NT2/D1 (cell line): ENCODE data around the gene KLHL29.

Experiments
- DNase-seq: peaks from one replicate; pipeline ENCODE4 v3.0.0-alpha.2; 2011; ENCODE audit warnings: low read depth, low spot score
- H3K27me3 ChIP-seq: 2 replicates; pipeline ENCODE4 v1.6.0; 2011; ENCODE audit warnings: mild to moderate bottlenecking; ENCODE audit not compliant: insufficient read length, insufficient read depth
- H3K36me3 ChIP-seq: 2 replicates; pipeline ENCODE4 v1.6.1; 2011; ENCODE audit warnings: mild to moderate bottlenecking, low read length, mixed read lengths; ENCODE audit not compliant: insufficient read depth, insufficient read length
- H3K4me1 ChIP-seq: 2 replicates; pipeline ENCODE4 v1.5.1; 2011; ENCODE audit not compliant: insufficient read depth, insufficient read length
- H3K4me3 ChIP-seq: 2 replicates; pipeline ENCODE4 v1.5.1; 2011; ENCODE audit warnings: low read depth; ENCODE audit not compliant: insufficient read length
- H3K9ac ChIP-seq: 2 replicates; pipeline ENCODE4 v1.6.0; 2011; ENCODE audit warnings: low read depth; ENCODE audit not compliant: insufficient read length
- H3K9me3 ChIP-seq: 2 replicates; pipeline ENCODE4 v1.5.1; 2011; ENCODE audit warnings: mild to moderate bottlenecking, low read length; ENCODE audit not compliant: insufficient read depth
- SUZ12 ChIP-seq: IDR thresholded peaks from 2 replicates; pipeline ENCODE4 v1.6.1; 2011; ENCODE audit not compliant: insufficient read length, insufficient read depth; ENCODE audit errors: extremely low read depth
- YY1 ChIP-seq: IDR thresholded peaks from 2 replicates; pipeline ENCODE4 v1.6.1; 2011; ENCODE audit not compliant: insufficient read length, insufficient read depth
- ZNF274 ChIP-seq: IDR thresholded peaks from 2 replicates; pipeline ENCODE4 v1.6.1; 2011; ENCODE audit warnings: mild to moderate bottlenecking, low read depth, low read length

The KLHL29 gene

DNA sequence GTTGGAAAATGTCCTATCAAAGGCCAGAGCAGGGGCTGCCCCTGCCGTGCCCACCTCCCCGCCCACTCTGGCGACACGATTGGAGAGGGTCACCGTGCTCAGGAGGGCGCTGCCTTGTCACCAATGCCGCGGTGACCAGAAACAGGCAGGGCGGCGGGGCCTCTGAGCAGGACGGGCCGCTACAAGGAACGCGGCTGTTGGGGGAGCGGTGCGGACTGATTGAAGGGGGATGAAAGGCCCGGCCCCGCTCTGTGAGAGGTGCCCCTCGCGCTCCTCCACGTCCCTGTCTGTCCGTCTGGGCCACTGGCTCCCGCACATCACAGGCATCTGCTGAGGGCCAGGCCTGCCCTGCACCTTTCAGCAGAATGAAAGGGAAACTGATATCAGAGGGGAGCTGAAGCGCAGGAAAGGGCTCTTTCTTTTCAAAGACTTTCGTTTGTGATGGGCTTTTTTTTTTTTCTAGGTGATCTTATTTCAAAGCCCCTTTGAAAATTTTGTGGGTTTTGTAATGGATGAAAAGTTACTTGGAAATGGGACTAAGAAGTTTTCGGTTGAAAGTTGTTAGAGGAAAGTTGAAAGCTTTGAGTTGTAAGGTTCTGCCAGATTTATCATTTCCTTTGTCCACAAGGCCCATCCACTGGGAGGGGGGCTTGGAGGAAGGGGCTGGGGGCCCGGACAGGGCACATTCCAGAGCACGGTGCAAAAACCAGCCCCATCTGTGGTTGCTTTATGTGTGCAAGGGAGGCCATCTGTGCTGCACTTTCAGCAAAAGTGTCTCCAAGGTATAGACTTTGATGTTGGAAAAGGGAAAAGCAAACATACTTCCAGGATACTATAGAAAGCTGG, 244.2 kb downstream of the KLHL29 start:
- Histone ChIP-seq H3K9ac (no peak overlapping the region), H3K27me3 (no peaks in the 10 kb centered on the region), H3K9me3 (peaks cover 7% of the 10 kb centered on the region; the same call in 1 of the 2 replicates), H3K4me3 (no peak overlapping the region), H3K36me3 (no peaks in the 10 kb centered on the region), H3K4me1 (peaks cover 4% of the 10 kb centered on the region)
- TF ChIP-seq SUZ12 = no peak
- DNase-seq = no peak

DNA sequence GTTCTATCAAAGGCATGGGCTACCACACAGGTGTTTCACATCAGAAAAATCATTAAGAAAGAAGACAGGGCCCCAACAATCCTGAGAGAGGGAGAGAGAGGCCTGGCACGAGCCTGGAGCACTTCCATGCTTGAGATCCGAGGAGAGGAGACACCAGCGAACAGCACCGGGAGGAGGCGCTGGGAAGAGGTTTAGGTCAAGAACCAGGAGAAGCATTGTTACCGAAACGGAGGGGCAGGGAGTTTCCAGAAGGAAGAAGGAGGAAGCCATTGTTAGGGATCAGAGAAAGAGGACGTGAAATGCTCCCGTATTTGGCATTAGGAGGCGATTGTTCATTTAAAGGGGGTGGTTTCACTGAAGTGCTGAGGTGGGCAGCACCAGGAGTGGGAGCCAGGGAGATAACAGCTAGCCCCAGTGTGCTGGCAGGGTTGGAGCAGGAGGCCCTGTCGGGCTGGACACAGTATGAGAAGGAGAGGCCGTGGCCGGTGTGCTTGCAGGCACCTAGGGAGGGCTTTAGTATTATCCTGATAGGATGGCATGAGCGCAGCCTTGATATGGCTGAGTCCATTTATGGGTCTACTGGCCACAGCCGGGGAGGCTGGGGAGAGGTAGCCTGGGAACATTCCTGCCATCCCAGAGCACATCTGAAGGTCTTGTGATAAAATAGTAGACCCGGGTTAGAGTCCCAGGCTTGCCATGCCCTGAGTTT, 244.9 kb downstream of the KLHL29 start:
- no peak for TF ChIP-seq YY1
- no peak for TF ChIP-seq ZNF274
- TF ChIP-seq SUZ12 = no peak
- peaks cover 4% of the 10 kb centered on the region for H3K4me1 ChIP-seq
- no peak for DNase-seq
- H3K4me3 ChIP-seq = no peak overlapping the region
- no peak overlapping the region for H3K9ac ChIP-seq
- no peaks in the 10 kb centered on the region for H3K27me3 ChIP-seq
- H3K36me3 ChIP-seq = no peaks in the 10 kb centered on the region
- H3K9me3 ChIP-seq = no peaks in the 10 kb centered on the region

DNA sequence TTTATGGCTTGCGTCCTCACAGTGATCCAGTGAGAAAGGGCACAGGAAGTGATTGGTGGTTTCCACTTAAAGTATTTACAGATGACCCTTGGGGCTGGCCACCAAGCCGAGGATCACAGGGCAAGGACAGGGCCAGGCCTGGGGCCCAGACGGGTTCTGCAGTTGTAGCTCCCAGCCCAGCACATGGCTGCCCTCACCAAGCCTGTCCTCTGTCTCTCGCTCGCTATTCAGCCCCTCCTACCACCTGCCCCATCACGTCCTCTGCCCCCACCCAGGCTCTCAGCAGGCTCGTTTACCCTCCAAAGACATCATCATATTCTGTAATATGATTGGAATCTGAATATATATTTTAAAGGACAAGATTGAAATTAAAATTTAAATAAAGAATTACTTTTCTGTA, 246.0 kb downstream of the KLHL29 start:
- H3K9ac ChIP-seq = no peak overlapping the region
- peaks cover 4% of the 10 kb centered on the region for H3K4me1 ChIP-seq
- H3K4me3 ChIP-seq = no peak overlapping the region

GRCh38 chr2:23631389-23631788, 246.4 kb downstream of the KLHL29 start:
- Histone ChIP-seq H3K4me3 (no peak overlapping the region), H3K4me1 (peaks cover 4% of the 10 kb centered on the region), H3K27me3 (no peaks in the 10 kb centered on the region), H3K9me3 (no peaks in the 10 kb centered on the region), H3K9ac (no peak overlapping the region), H3K36me3 (no peaks in the 10 kb centered on the region)
- no peak for DNase-seq
- no peak for TF ChIP-seq YY1
- TF ChIP-seq SUZ12 = no peak
- no peak for TF ChIP-seq ZNF274

More for the DNA sequence above, 246.0 kb downstream of the KLHL29 start:
- Histone ChIP-seq H3K9me3 (no peaks in the 10 kb centered on the region), H3K27me3 (no peaks in the 10 kb centered on the region), H3K36me3 (no peaks in the 10 kb centered on the region)
- TF ChIP-seq YY1 = no peak
- TF ChIP-seq ZNF274 = no peak
- no peak for TF ChIP-seq SUZ12
- DNase-seq = no peak

GRCh38 chr2:23632386-23632785, 247.4 kb downstream of the KLHL29 start:
- Histone ChIP-seq H3K4me3 (no peak overlapping the region), H3K27me3 (no peaks in the 10 kb centered on the region), H3K9me3 (no peaks in the 10 kb centered on the region), H3K4me1 (peaks cover 5% of the 10 kb centered on the region), H3K36me3 (no peaks in the 10 kb centered on the region), H3K9ac (no peak overlapping the region)
- DNase-seq = no peak
- TF ChIP-seq SUZ12 (no peak), ZNF274 (no peak), YY1 (no peak)

DNA sequence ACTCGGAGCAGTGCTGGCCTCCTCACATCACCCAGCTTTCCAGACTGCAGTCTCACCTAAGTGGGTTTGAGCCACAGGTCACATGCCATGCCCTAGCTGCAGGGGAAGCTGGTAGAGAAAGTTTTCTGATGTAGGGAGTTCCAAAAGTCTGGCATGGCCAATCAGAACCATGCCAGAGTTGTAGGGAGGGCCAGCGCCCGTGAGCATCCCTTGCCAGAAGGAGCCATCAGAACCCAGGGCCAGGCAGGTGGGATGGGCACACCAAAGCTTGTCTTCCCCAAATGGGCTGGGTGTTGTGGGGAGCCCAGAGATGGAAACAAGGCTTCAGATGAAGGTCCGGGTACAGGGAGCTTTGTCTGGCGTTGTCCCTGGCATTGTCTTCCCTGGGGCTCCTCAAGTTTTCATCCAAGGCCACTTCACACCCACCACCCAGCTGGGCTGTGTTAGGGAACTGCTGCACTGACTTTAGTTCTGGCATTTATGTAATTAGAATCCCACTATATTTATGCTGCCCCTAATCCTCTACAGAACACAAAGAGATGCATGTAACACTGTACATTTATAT, 247.9 kb downstream of the KLHL29 start:
- DNase-seq = no peak
- no peak overlapping the region for H3K4me3 ChIP-seq
- peaks cover 9% of the 10 kb centered on the region for H3K4me1 ChIP-seq
- no peak for TF ChIP-seq YY1
- no peaks in the 10 kb centered on the region for H3K27me3 ChIP-seq
- H3K9ac ChIP-seq = no peak overlapping the region
- no peaks in the 10 kb centered on the region for H3K36me3 ChIP-seq
- no peaks in the 10 kb centered on the region for H3K9me3 ChIP-seq

GRCh38 chr2:23633966-23634365, 249.0 kb downstream of the KLHL29 start:
- H3K4me1 ChIP-seq = peaks cover 9% of the 10 kb centered on the region
- H3K9me3 ChIP-seq = no peaks in the 10 kb centered on the region
- no peak for DNase-seq
- H3K36me3 ChIP-seq = no peaks in the 10 kb centered on the region
- no peak overlapping the region for H3K4me3 ChIP-seq
- no peak for TF ChIP-seq SUZ12
- no peak for TF ChIP-seq YY1
- H3K27me3 ChIP-seq = no peaks in the 10 kb centered on the region
- H3K9ac ChIP-seq = no peak overlapping the region
